ENCODE results near the gene STK11IP.

The STK11IP gene

GRCh38 chr2:219626540-219626939, 28.9 kb downstream of the STK11IP start (continued):
- TF ChIP-seq ZBTB11 (tag by site-specific recombination; conservative IDR thresholded peaks at IDR 0.05; ENCODE audit: low read depth) = no peak

GRCh38 chr2:219627103-219628100, 29.7 kb downstream of the STK11IP start, which contains the start of gene SLC4A3:
Gene SLC4A3, plus strand, starts transcription at chr2:219627630. Its CDS starts 363 bp downstream, at chr2:219627993.
- Histone ChIP-seq H3K27ac (ENCODE audit: extremely low read depth, low read depth, low read length) (peak within 1 kb of the TSS; percentile 41; the same call in 1 of the 2 replicates), H3K36me3 (ENCODE audit: control insufficient read depth in 2 of 2, insufficient read depth in 1 of 2, low read length in 2 of 2) (peaks cover 0 to 3% of the 10 kb centered on the region in 2 experiments; a peak in 1 of 3 replicates), H3K9me3 (ENCODE audit: control insufficient read depth, insufficient read depth, low read depth, low read length) (no peaks in the 10 kb centered on the region), H3K4me3 (ENCODE audit: low read depth, low read length) (peak within 1 kb of the TSS; percentile 49), H3K4me1 (ENCODE audit: control insufficient read depth, insufficient read depth, low read length) (no peaks in the 10 kb centered on the region)
- ChIA-PET POLR2A (interaction anchor here (0.6 to 1.3 kb wide), 2 partner anchors 16 to 30 kb away, joined by 3 to 6 read pairs; partner anchors contain the start of gene STK11IP), CTCF (interaction anchor here (0.6 to 1.8 kb wide), 3 partner anchors 14 to 168 kb away, joined by 3 to 7 read pairs (median 6); no protein-coding TSS in a partner anchor)
- TF ChIP-seq GLIS1 (tag by site-specific recombination; IDR thresholded peaks at IDR 0.05) (peak; percentile 97), ZNF280D (tag by site-specific recombination; IDR thresholded peaks at IDR 0.05) (no peak), ZBTB20 (tag by site-specific recombination; IDR thresholded peaks at IDR 0.05) (peak; percentile 16; the same call in 1 of the 2 replicates), ZBTB6 (tag by site-specific recombination; IDR thresholded peaks at IDR 0.05) (peak; percentile 61; the same call in 1 of the 2 replicates), SP3 (tag by site-specific recombination; IDR thresholded peaks at IDR 0.05) (peak; percentile 67), WT1 (tag by site-specific recombination; IDR thresholded peaks at IDR 0.05) (no peak), KLF8 (tag by site-specific recombination; IDR thresholded peaks at IDR 0.05) (0 out of 2 replicates have a peak, but pooled peaks have one; percentile 22), EGR2 (tag by site-specific recombination; IDR thresholded peaks at IDR 0.05; ENCODE audit: low read depth) (peak; percentile 64), ZFHX2 (tag by site-specific recombination; conservative IDR thresholded peaks at IDR 0.05) (peak; percentile 63), ZBTB49 (tag by site-specific recombination; IDR thresholded peaks at IDR 0.05; ENCODE audit: low read depth) (no peak), SALL2 (tag by site-specific recombination; IDR thresholded peaks at IDR 0.05; ENCODE audit: borderline replicate concordance) (no peak), KLF1 (tag by site-specific recombination; IDR thresholded peaks at IDR 0.05) (peak; percentile 61), ZNF785 (tag by site-specific recombination; IDR thresholded peaks at IDR 0.05) (no peak), SP2 (tag by site-specific recombination; IDR thresholded peaks at IDR 0.05) (peak; percentile 33; the same call in 1 of the 2 replicates), ZIC2 (tag by site-specific recombination; IDR thresholded peaks at IDR 0.05) (peak; percentile 55), ZNF776 (tag by site-specific recombination; IDR thresholded peaks at IDR 0.05; ENCODE audit: borderline replicate concordance) (no peak), ZNF692 (tag by site-specific recombination; IDR thresholded peaks at IDR 0.05) (0 out of 2 replicates have a peak, but pooled peaks have one; percentile 14), ZNF223 (tag by site-specific recombination; IDR thresholded peaks at IDR 0.05) (no peak), ZNF398 (tag by site-specific recombination; IDR thresholded peaks at IDR 0.05) (peak; percentile 76)

Data from HEK293 (cell line).